ENCODE measurements around the gene PRELID1. TPM values are rescaled to one million over a fixed set of nuclear protein-coding genes. Genes with fewer than 3 reads are reported as not detected.

Gene PRELID1
- polyA plus RNA-seq, 3 donors: 264 to 510 (median 490) TPM

GRCh38 chr5:177306674-177307543 lies 3.3 kb downstream of the PRELID1 start:
- Mint-ChIP-seq H3K4me3 (peak overlapping the region; percentile 93 to 96), H3K36me3 (peaks cover 30 to 45% of the 10 kb centered on the region in 2 donors), H3K27me3 (ENCODE audit: low read depth in 3 of 3) (no peaks in the 10 kb centered on the region), H3K9me3 (peaks cover 0 to 3% (median 0%) of the 10 kb centered on the region in 7 donors), H3K4me1 (peaks cover 77% of the 10 kb centered on the region), H3K27ac (peak overlapping the region; percentile 95 to 99 (median 98))
- WGBS (ENCODE audit: insufficient coverage): 0% methylated on average over 3 of the region's 15 CpGs
- H3K4me1 ChIP-seq (ENCODE audit: control insufficient read depth in 1 of 2, insufficient read depth in 2 of 2, low read length in 2 of 2): peaks cover 82 to 94% of the 10 kb centered on the region in 2 donors
- peak overlapping the region; percentile 87 for H3K9ac ChIP-seq (ENCODE audit: insufficient read depth, low read length, poor library complexity, severe bottlenecking)
- peaks cover 23 to 27% of the 10 kb centered on the region in 2 donors for H3K36me3 ChIP-seq (replicated peaks in 1 of 2; ENCODE audit: control insufficient read depth in 1 of 2, insufficient read depth in 2 of 2, low read length in 2 of 2)
- H3K79me2 ChIP-seq (ENCODE audit: insufficient read depth, low read length): peaks cover 96% of the 10 kb centered on the region
- H2AFZ ChIP-seq (ENCODE audit: insufficient read depth, low read depth, low read length, poor library complexity, severe bottlenecking): peak overlapping the region; percentile 54
- peak; percentile 53 for TF ChIP-seq CTCF (IDR thresholded peaks at IDR 0.05)
- peak; percentile 93 to 97 (median 96) for DNase-seq
- H3K27me3 ChIP-seq (ENCODE audit: control insufficient read depth in 2 of 2, insufficient read depth in 2 of 2, low read length in 2 of 2): no peaks in the 10 kb centered on the region
- intact Hi-C loops (cut with micrococcal nuclease): loop anchor here in 1 of 2 donors (5.0 to 10.0 kb wide), 3 partner anchors 45 to 288 kb away; partner anchors contain the start of genes LMAN2 and TMED9
- peaks cover 54% of the 10 kb centered on the region for H4K20me1 ChIP-seq (ENCODE audit: insufficient read depth, low read length)
- peak overlapping the region; percentile 88 for H3K4me2 ChIP-seq (replicated peaks; ENCODE audit: extremely low read depth, low read length, poor library complexity, severe bottlenecking)
- peak overlapping the region; percentile 39 to 97 (median 57) for H3K4me3 ChIP-seq (replicated peaks in 1 of 3; ENCODE audit: low read depth in 2 of 3, low read length in 3 of 3)
- peak overlapping the region; percentile 95 to 98 for H3K27ac ChIP-seq (ENCODE audit: low read depth in 1 of 2, low read length in 2 of 2)
- H3K9me3 ChIP-seq (replicated peaks in 1 of 2; ENCODE audit: control insufficient read depth in 1 of 2, insufficient read depth in 1 of 2, low read length in 2 of 2): no peaks in the 10 kb centered on the region

- WGBS (ENCODE audit: insufficient coverage): 28% methylated on average over 38 of the region's 43 CpGs
- Histone ChIP-seq H3K9me3 (replicated peaks in 1 of 2; ENCODE audit: control insufficient read depth in 1 of 2, insufficient read depth in 1 of 2, low read length in 2 of 2) (no peaks in the 10 kb centered on the region), H3K4me1 (ENCODE audit: control insufficient read depth in 1 of 2, insufficient read depth in 2 of 2, low read length in 2 of 2) (peaks cover 82 to 94% of the 10 kb centered on the region in 2 donors), H4K20me1 (ENCODE audit: insufficient read depth, low read length) (peaks cover 56% of the 10 kb centered on the region), H3K79me2 (ENCODE audit: insufficient read depth, low read length) (peaks cover 90% of the 10 kb centered on the region), H3K9ac (ENCODE audit: insufficient read depth, low read length, poor library complexity, severe bottlenecking) (peak overlapping the region; percentile 87), H3K27me3 (ENCODE audit: control insufficient read depth in 2 of 2, insufficient read depth in 2 of 2, low read length in 2 of 2) (no peaks in the 10 kb centered on the region), H2AFZ (ENCODE audit: insufficient read depth, low read depth, low read length, poor library complexity, severe bottlenecking) (peak overlapping the region; percentile 54), H3K4me3 (replicated peaks in 1 of 3; ENCODE audit: low read depth in 2 of 3, low read length in 3 of 3) (peak overlapping the region; percentile 39 to 97 (median 57)), H3K36me3 (replicated peaks in 1 of 2; ENCODE audit: control insufficient read depth in 1 of 2, insufficient read depth in 2 of 2, low read length in 2 of 2) (peaks cover 17 to 19% of the 10 kb centered on the region in 2 donors), H3K4me2 (replicated peaks; ENCODE audit: extremely low read depth, low read length, poor library complexity, severe bottlenecking) (peak overlapping the region; percentile 88), H3K27ac (ENCODE audit: low read depth in 1 of 2, low read length in 2 of 2) (peak overlapping the region; percentile 95 to 98)
- peaks cover 0 to 3% (median 0%) of the 10 kb centered on the region in 7 donors for H3K9me3 Mint-ChIP-seq
- peaks cover 74% of the 10 kb centered on the region for H3K4me1 Mint-ChIP-seq
- DNase-seq: no peak
- H3K27me3 Mint-ChIP-seq (ENCODE audit: low read depth in 3 of 3): no peaks in the 10 kb centered on the region
- peak overlapping the region; percentile 93 to 96 for H3K4me3 Mint-ChIP-seq
- TF ChIP-seq CTCF (IDR thresholded peaks at IDR 0.05): no peak
- H3K27ac Mint-ChIP-seq: peak overlapping the region; percentile 93 to 99 (median 98)
- H3K36me3 Mint-ChIP-seq: peaks cover 24 to 38% of the 10 kb centered on the region in 2 donors
- intact Hi-C loops (cut with micrococcal nuclease): loop anchor here in 1 of 2 donors (5.0 to 10.0 kb wide), 3 partner anchors 45 to 287 kb away; partner anchors contain the start of genes LMAN2 and TMED9
These were observed 4.2 kb downstream of the PRELID1 start for GRCh38 chr5:177307544-177308363.

Data from CD14-positive monocyte (primary cell).